H7 (cell line): ENCODE data around the gene TMTC2. TPM values are rescaled to one million over a fixed set of nuclear protein-coding genes. Genes with fewer than 3 reads are reported as not detected.
A peak's percentile ranks its signal among the peaks of the same experiment; 100 is the strongest.
"Not testable (repeated sequence)": the region's sequence is repeated elsewhere in the genome, so short reads cannot be mapped to it uniquely, and the experiment has no call there.

Source experiments
- DNase-seq: peaks from one replicate; pipeline ENCODE4 v3.0.0; 2012
- H3K27me3 ChIP-seq: 2 replicates; pipeline ENCODE4 v1.6.0; 2011; ENCODE audit warnings: mild to moderate bottlenecking, low read length; ENCODE audit not compliant: control insufficient read depth, insufficient read depth
- H3K36me3 ChIP-seq: replicated peaks from 2 replicates; pipeline ENCODE4 v1.5.1; 2011; ENCODE audit warnings: low read length; ENCODE audit not compliant: control insufficient read depth, insufficient read depth
- H3K4me3 ChIP-seq: 2 replicates; pipeline ENCODE4 v1.5.1; 2011; ENCODE audit warnings: low read depth, mild to moderate bottlenecking, control low read depth, low read length, moderate library complexity; ENCODE audit not compliant: insufficient read depth
- total RNA-seq: library from RNA; depleted of rRNA; stranded (reverse); fragments of >200 nt; shearing (Covaris generic); gene quantifications from 2 replicates; pipeline ENCODE4 v1.2.3, GENCODE V29; 2014

The TMTC2 gene
- total RNA-seq, 1 experiment from 2014 or later: 3.7 TPM

- Histone ChIP-seq H3K36me3 (no peaks in the 10 kb centered on the region), H3K27me3 (no peaks in the 10 kb centered on the region), H3K4me3 (no peak overlapping the region)
- no peak for DNase-seq
Measured at GRCh38 chr12:82765971-82766705, 79.4 kb downstream of the TMTC2 start.

GRCh38 chr12:82774666-82775065 is 88.0 kb downstream of the TMTC2 start:
- no peak overlapping the region for H3K4me3 ChIP-seq
- DNase-seq: no peak
- H3K27me3 ChIP-seq: no peaks in the 10 kb centered on the region
- H3K36me3 ChIP-seq: no peaks in the 10 kb centered on the region

- Histone ChIP-seq H3K27me3 (no peaks in the 10 kb centered on the region), H3K4me3 (no peak overlapping the region), H3K36me3 (no peaks in the 10 kb centered on the region)
- no peak for DNase-seq
Measured at GRCh38 chr12:82780517-82780916, 93.8 kb downstream of the TMTC2 start.

- Histone ChIP-seq H3K36me3 (no peaks in the 10 kb centered on the region), H3K4me3 (no peak overlapping the region), H3K27me3 (no peaks in the 10 kb centered on the region)
- peak; percentile 45 for DNase-seq
Measured at GRCh38 chr12:82781309-82781997, 94.7 kb downstream of the TMTC2 start.

- DNase-seq: no peak
- no peak overlapping the region for H3K4me3 ChIP-seq
- H3K36me3 ChIP-seq: no peaks in the 10 kb centered on the region
- H3K27me3 ChIP-seq: no peaks in the 10 kb centered on the region
Measured at GRCh38 chr12:82783435-82783834, 96.7 kb downstream of the TMTC2 start.

GRCh38 chr12:82787016-82787415 is 100.3 kb downstream of the TMTC2 start:
- H3K27me3 ChIP-seq: no peaks in the 10 kb centered on the region
- H3K36me3 ChIP-seq: no peaks in the 10 kb centered on the region
- DNase-seq: no peak
- no peak overlapping the region for H3K4me3 ChIP-seq

- H3K27me3 ChIP-seq: no peaks in the 10 kb centered on the region
- DNase-seq: no peak
- H3K36me3 ChIP-seq: no peaks in the 10 kb centered on the region
- H3K4me3 ChIP-seq: no peak overlapping the region
Measured at GRCh38 chr12:82788594-82788993, 101.9 kb downstream of the TMTC2 start.

DNA sequence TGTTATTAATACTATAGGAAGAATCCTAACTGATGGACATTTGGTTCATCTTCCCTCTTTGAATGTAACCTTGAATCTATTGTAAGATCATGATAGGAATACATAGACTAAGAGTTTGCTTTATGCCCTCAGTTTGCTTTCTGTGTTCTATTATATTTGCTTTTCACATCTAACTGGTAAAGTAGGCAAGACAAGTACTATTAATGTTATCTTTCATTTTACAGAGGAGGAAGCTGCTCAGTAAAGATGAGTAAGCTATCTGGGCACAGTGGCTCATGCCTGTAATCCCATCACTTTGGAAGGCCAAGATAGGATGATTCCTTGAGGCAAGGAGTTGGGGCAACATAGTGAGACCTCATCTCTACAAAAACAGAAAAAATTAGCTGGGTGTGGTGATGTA is 103.0 kb downstream of the TMTC2 start:
- Histone ChIP-seq H3K36me3 (no peaks in the 10 kb centered on the region), H3K27me3 (no peaks in the 10 kb centered on the region), H3K4me3 (no peak overlapping the region)
- DNase-seq: no peak

GRCh38 chr12:82793751-82794281 is 107.1 kb downstream of the TMTC2 start:
- no peaks in the 10 kb centered on the region for H3K27me3 ChIP-seq
- no peak overlapping the region for H3K4me3 ChIP-seq
- no peaks in the 10 kb centered on the region for H3K36me3 ChIP-seq
- peak; percentile 53 for DNase-seq

- no peaks in the 10 kb centered on the region for H3K27me3 ChIP-seq
- no peak overlapping the region for H3K4me3 ChIP-seq
- DNase-seq: no peak
- H3K36me3 ChIP-seq: no peaks in the 10 kb centered on the region
Measured at GRCh38 chr12:82797480-82797879, 110.8 kb downstream of the TMTC2 start.

DNA sequence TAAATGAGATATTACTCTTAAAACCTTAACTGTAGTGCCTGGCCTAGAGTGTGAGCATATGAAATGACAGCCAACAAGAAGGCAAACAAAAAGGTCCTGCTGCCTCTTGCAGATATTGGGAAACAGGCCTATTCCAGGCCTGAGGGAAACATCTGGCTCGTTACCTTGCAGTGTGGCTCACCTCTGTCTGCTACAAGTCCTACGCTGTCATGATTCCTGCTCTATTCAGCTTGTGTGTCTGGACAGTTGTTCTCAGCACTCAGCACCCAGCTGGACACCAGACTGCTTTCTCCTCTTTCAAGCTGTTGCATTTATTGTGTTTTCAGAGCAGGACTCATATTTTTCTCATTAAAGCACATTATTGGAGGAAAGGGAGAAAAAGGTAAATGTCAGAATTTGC is 113.5 kb downstream of the TMTC2 start:
- no peak for DNase-seq
- Histone ChIP-seq H3K36me3 (no peaks in the 10 kb centered on the region), H3K4me3 (no peak overlapping the region), H3K27me3 (no peaks in the 10 kb centered on the region)

DNA sequence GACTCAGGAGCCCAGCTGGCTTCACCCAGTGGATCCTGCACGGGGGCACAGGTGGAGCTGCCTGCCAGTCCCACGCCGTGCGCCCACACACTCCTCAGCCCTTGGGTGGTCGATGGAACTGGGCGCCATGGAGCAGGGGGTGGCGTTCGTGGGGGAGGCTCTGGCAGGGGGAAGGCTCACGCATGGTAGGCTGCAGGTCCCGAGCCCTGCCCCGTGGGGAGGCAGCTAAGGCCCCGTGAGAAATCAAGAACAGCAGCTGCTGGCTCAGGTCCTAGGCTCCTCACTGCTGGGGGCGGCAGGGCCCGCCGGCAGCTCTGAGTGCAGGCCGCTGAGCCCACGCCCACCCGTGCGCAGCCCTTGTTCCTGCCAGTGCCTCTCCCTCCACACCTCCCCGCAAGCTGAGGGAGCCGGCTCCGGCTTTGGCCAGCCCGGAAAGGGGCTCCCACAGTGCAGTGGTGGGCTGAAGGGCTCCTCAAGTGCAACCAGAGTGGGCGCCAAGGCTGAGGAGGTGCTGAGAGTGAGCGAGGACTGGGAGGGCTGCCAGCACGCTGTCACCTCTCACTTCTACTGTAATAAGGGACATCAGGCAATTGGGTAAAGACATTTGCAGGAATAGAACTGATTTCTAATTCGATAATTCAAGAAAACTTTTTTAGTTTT is 115.4 kb downstream of the TMTC2 start:
- Histone ChIP-seq H3K36me3 (no peaks in the 10 kb centered on the region), H3K27me3 (no peaks in the 10 kb centered on the region), H3K4me3 (no peak overlapping the region)
- DNase-seq: no peak

GRCh38 chr12:82803201-82803600 is 116.5 kb downstream of the TMTC2 start:
- no peak for DNase-seq
- Histone ChIP-seq H3K27me3 (no peaks in the 10 kb centered on the region), H3K36me3 (no peaks in the 10 kb centered on the region), H3K4me3 (no peak overlapping the region)

- Histone ChIP-seq H3K4me3 (no peak overlapping the region), H3K27me3 (no peaks in the 10 kb centered on the region), H3K36me3 (no peaks in the 10 kb centered on the region)
- no peak for DNase-seq
Measured at GRCh38 chr12:82804601-82805000, 117.9 kb downstream of the TMTC2 start.

DNA sequence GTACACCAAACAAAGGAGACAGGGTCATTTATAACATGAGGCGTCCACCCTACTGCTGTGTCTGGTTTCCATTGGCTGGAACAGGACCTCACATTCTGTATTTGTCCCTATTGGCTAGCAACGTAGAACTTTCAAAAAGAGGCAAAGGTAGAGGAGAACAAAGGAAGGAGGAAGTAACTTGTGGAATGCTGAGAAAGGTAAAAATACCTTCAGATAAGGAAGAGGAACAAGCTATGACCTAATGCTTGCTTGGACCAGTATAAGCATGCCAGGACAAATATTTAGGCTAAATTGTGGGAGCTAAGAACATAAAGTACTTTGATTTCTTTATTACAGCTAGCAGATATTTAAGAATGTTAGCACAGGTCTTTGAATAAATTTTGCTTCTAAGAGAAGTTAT is 118.3 kb downstream of the TMTC2 start:
- DNase-seq, H3K4me3 ChIP-seq, H3K27me3 ChIP-seq, H3K36me3 ChIP-seq: not testable (repeated sequence)
